IMR-90 (cell line): ENCODE measurements around the gene DGKZ. TPM values are rescaled to one million over a fixed set of nuclear protein-coding genes. Genes with fewer than 3 reads are reported as not detected.

Experiments
- ATAC-seq: fragments of 200-7000 bp; cut with Tn5 transposase; 2 replicates; pipeline ENCODE4 v1.9.1; 2020; ENCODE audit warnings: low read depth, mild to moderate bottlenecking, moderate library complexity
- BruUV-seq: library from RNA; stranded (reverse); fragments of 400-500 nt; replicated peaks from 2 replicates; lab custom pipeline; 2021; lab: Mats Ljungman, UMichigan
- CTCF ChIA-PET: fragments of 300-600 bp; formaldehyde crosslinking; extraction: SDS; loops from one replicate; lab custom pipeline; 2021; ENCODE audit warnings: antibody characterized with exemption; lab: Yijun Ruan, JAX
- POLR2A ChIA-PET: fragments of 300-600 bp; sonication (Branson Sonifier 250); formaldehyde crosslinking; loops from one replicate; lab custom pipeline; 2022; ENCODE audit warnings: antibody characterized with exemption; ENCODE audit not compliant: unreplicated experiment; lab: Charles Lee
- DNase-seq: peaks from one replicate; pipeline ENCODE4 v3.0.0; 2013
- H2AFZ ChIP-seq: replicated peaks from 2 replicates; pipeline ENCODE3; 2013; ENCODE audit warnings: low read length, mild to moderate bottlenecking; ENCODE audit not compliant: poor library complexity
- H2AK5ac ChIP-seq: 2 replicates; pipeline ENCODE4 v1.6.1; 2013; ENCODE audit warnings: low read depth, low read length, inconsistent platforms
- H2AK9ac ChIP-seq: replicated peaks from 2 replicates; pipeline ENCODE3; 2013; ENCODE audit warnings: mild to moderate bottlenecking, low read depth, low read length, moderate library complexity; ENCODE audit not compliant: poor library complexity
- H2BK120ac ChIP-seq: 2 replicates; pipeline ENCODE4 v1.6.1; 2013; ENCODE audit warnings: low read depth, low read length, inconsistent platforms
- H2BK15ac ChIP-seq: 3 replicates; pipeline ENCODE4 v1.6.1; 2013; ENCODE audit warnings: low read depth, low read length, inconsistent platforms
- H2BK20ac ChIP-seq: 2 replicates; pipeline ENCODE4 v1.6.1; 2013; ENCODE audit warnings: low read depth, mild to moderate bottlenecking, inconsistent platforms, low read length, moderate library complexity
- H2BK5ac ChIP-seq: 2 replicates; pipeline ENCODE4 v1.6.1; 2013; ENCODE audit warnings: mild to moderate bottlenecking, low read depth, low read length, inconsistent platforms; ENCODE audit not compliant: poor library complexity, severe bottlenecking
- H3K14ac ChIP-seq: replicated peaks from 2 replicates; pipeline ENCODE4 v1.6.1; 2013; ENCODE audit warnings: low read depth, low read length, inconsistent platforms
- H3K18ac ChIP-seq: 2 replicates; pipeline ENCODE4 v1.6.1; 2013; ENCODE audit warnings: low read depth, low read length, control low read depth
- H3K23ac ChIP-seq: 2 replicates; pipeline ENCODE4 v1.6.1; 2013; ENCODE audit warnings: low read depth, low read length, inconsistent platforms
- H3K27ac ChIP-seq: 2 replicates; pipeline ENCODE4 v1.5.1; 2013; ENCODE audit warnings: mild to moderate bottlenecking, control low read depth, low read length; ENCODE audit not compliant: insufficient read depth
- H3K27me3 ChIP-seq: 2 replicates; pipeline ENCODE4 v1.6.1; 2013; ENCODE audit warnings: low read length; ENCODE audit not compliant: control insufficient read depth, insufficient read depth
- H3K36me3 ChIP-seq: 2 replicates; pipeline ENCODE4 v1.6.1; 2013; ENCODE audit warnings: low read length, mixed read lengths; ENCODE audit not compliant: control insufficient read depth, insufficient read depth
- H3K4ac ChIP-seq: 2 replicates; pipeline ENCODE4 v1.6.1; 2013; ENCODE audit warnings: low read depth, low read length, inconsistent platforms
- H3K4me1 ChIP-seq: 2 replicates; pipeline ENCODE4 v1.6.1; 2013; ENCODE audit warnings: low read length, mixed read lengths; ENCODE audit not compliant: control insufficient read depth, insufficient read depth
- H3K4me2 ChIP-seq: 2 replicates; pipeline ENCODE4 v1.6.1; 2013; ENCODE audit warnings: low read depth, mild to moderate bottlenecking, control low read depth, low read length, moderate library complexity
- H3K4me3 ChIP-seq: 2 replicates; pipeline ENCODE4 v1.5.1; 2013; ENCODE audit warnings: low read depth, mild to moderate bottlenecking, control low read depth, low read length, moderate library complexity; ENCODE audit not compliant: insufficient read depth
- H3K56ac ChIP-seq: 2 replicates; pipeline ENCODE4 v1.6.1; 2013; ENCODE audit warnings: low read length, inconsistent platforms; ENCODE audit not compliant: insufficient read depth; ENCODE audit errors: extremely low read depth
- H3K79me1 ChIP-seq, 2 experiments: 2 replicates each; pipeline ENCODE4 v1.6.1; 2013; ENCODE audit warnings: low read length in 2 of 2, inconsistent platforms in 1 of 2, low read depth in 1 of 2
- H3K9ac ChIP-seq: 2 replicates; pipeline ENCODE4 v1.6.1; 2013; ENCODE audit warnings: low read depth, low read length, control low read depth
- H3K9me1 ChIP-seq: 2 replicates; pipeline ENCODE4 v1.6.1; 2013; ENCODE audit warnings: low read length, inconsistent platforms; ENCODE audit not compliant: insufficient read depth
- H3K9me3 ChIP-seq: 2 replicates; pipeline ENCODE4 v1.6.1; 2013; ENCODE audit warnings: low read length; ENCODE audit not compliant: control insufficient read depth, insufficient read depth
- H4K20me1 ChIP-seq: 2 replicates; pipeline ENCODE4 v1.6.1; 2013; ENCODE audit warnings: low read length, inconsistent platforms; ENCODE audit not compliant: insufficient read depth
- H4K5ac ChIP-seq: 2 replicates; pipeline ENCODE4 v1.6.1; 2013; ENCODE audit warnings: mild to moderate bottlenecking, low read depth, low read length, control low read depth
- H4K8ac ChIP-seq, 2 experiments: 2 replicates each; pipeline ENCODE4 v1.6.1; 2013; ENCODE audit warnings: low read depth in 2 of 2, low read length in 2 of 2, control low read depth in 1 of 2, inconsistent platforms in 1 of 2
- H4K91ac ChIP-seq: 2 replicates; pipeline ENCODE4 v1.6.1; 2013; ENCODE audit warnings: low read depth, low read length, inconsistent platforms; ENCODE audit not compliant: insufficient read depth
- BHLHE40 ChIP-seq: fragments of 150-350 bp; IDR thresholded peaks from 2 replicates; pipeline ENCODE4 v1.6.1; 2016; ENCODE audit warnings: mild to moderate bottlenecking, low read depth, low read length
- CEBPB ChIP-seq: IDR thresholded peaks from 2 replicates; pipeline ENCODE4 v1.6.1; 2012; ENCODE audit warnings: low read depth, low read length, improper control_type of control experiment
- CHD1 ChIP-seq: IDR thresholded peaks from 2 replicates; pipeline ENCODE4 v1.6.1; 2012; ENCODE audit warnings: low read depth, low read length, improper control_type of control experiment
- FOS ChIP-seq: fragments of 150-350 bp; IDR thresholded peaks from 2 replicates; pipeline ENCODE4 v1.6.1; 2016; ENCODE audit warnings: low read depth, low read length
- MAFK ChIP-seq: IDR thresholded peaks from 2 replicates; pipeline ENCODE4 v1.6.1; 2012; ENCODE audit warnings: low read depth, low read length, improper control_type of control experiment
- MAZ ChIP-seq: IDR thresholded peaks from 2 replicates; pipeline ENCODE4 v1.6.1; 2012; ENCODE audit warnings: low read depth, mild to moderate bottlenecking, low read length, improper control_type of control experiment, moderate library complexity, borderline replicate concordance
- POLR2A ChIP-seq: IDR thresholded peaks from 2 replicates; pipeline ENCODE4 v1.6.1; 2012; ENCODE audit warnings: mild to moderate bottlenecking, low read depth, low read length
- WGBS, 2 experiments: methylation state at CpG; one replicate each; pipeline versions ENCODE4 v1.1.5 to v1.1.7; 2013; ENCODE audit warnings: missing lambda C conversion rate in 2 of 2; ENCODE audit not compliant: insufficient read length in 1 of 2; ENCODE audit errors: extremely low coverage in 2 of 2; 5-methylcytosine and 5-hydroxymethylcytosine counted together
- dilution Hi-C: fragments of 300-500 bp; cut with HindIII; formaldehyde crosslinking; loops from one replicate; pipeline ENCODE4 v1.14.3; 2018; ENCODE audit warnings: low sequenced_read_pairs; ENCODE audit not compliant: unreplicated experiment
- in situ Hi-C: fragments of 300-500 bp; cut with MboI; formaldehyde crosslinking; loops from 3 replicates; pipeline ENCODE4 v1.14.3; 2019; ENCODE audit warnings: low sequenced_read_pairs, inconsistent platforms, mixed read lengths
- intact Hi-C: fragments of 100-400 bp; cut with micrococcal nuclease; formaldehyde crosslinking; loops from 2 replicates; pipeline ENCODE4 v1.10.0; 2022
- polyA plus RNA-seq, 3 experiments: library from polyadenylated mRNA; depleted of rRNA; stranded (reverse); fragments of >200 nt; gene quantifications; 2 replicates each; pipeline ENCODE4 v1.2.3, GENCODE V29; 2012; ENCODE audit warnings: low replicate concordance in 1 of 3
- total RNA-seq: library from RNA; depleted of rRNA; stranded (reverse); fragments of >200 nt; gene quantifications from 2 replicates; pipeline ENCODE4 v1.2.3, GENCODE V29; 2012
- TF ChIP-seq, protein P1 (sequence below): fragments of 150-350 bp; IDR thresholded peaks from 2 replicates; pipeline ENCODE4 v1.6.1; 2017; ENCODE audit warnings: mild to moderate bottlenecking, antibody characterized with exemption, low read length, low read depth

Gene DGKZ
- total and polyA plus RNA-seq, 2 of the 4 experiments (the other 2 are of a cell fraction): 46.8 to 62.0 TPM

DNA sequence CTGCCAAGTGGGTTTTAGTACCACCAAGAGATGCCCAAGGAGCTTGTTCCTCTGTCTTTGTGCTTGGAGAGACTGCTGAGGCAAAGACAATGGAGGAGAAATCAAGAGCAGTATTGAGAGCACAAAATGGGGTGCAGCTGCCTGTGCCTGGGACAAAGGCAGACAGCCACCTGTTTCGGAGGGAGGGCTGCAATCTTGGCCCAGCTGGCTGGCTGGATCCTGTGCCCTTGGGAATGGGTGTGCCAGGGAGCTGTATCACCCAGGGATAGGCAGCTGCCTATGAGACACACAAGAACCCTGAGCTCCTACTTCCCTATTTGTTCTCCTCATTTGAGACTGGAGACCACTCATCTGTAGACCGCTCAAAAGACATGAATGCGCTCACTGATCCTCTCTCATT, 67.6 kb downstream of the DGKZ start:
- no peak overlapping the region for H3K27ac ChIP-seq
- no peak for ATAC-seq
- CTCF ChIA-PET: no interaction called here

More for the DNA sequence above, 67.6 kb downstream of the DGKZ start:
- no peak overlapping the region for H4K8ac ChIP-seq
- no peak for TF ChIP-seq MAZ
- TF ChIP-seq MAFK: no peak
- TF ChIP-seq CHD1: no peak
- TF ChIP-seq, protein P1, sequence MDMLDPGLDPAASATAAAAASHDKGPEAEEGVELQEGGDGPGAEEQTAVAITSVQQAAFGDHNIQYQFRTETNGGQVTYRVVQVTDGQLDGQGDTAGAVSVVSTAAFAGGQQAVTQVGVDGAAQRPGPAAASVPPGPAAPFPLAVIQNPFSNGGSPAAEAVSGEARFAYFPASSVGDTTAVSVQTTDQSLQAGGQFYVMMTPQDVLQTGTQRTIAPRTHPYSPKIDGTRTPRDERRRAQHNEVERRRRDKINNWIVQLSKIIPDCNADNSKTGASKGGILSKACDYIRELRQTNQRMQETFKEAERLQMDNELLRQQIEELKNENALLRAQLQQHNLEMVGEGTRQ: no peak
- TF ChIP-seq POLR2A: no peak
- no peak for TF ChIP-seq CEBPB
- no peak for TF ChIP-seq FOS
- no peak for TF ChIP-seq BHLHE40
- no peak overlapping the region for H2AFZ ChIP-seq
- no peak overlapping the region for H4K5ac ChIP-seq
- H3K79me1 ChIP-seq: peaks cover 0 to 6% of the 10 kb centered on the region in 2 experiments; a peak in 2 of 4 replicates
- H3K14ac ChIP-seq: no peak overlapping the region
- peak overlapping the region; percentile 7 for H2AK9ac ChIP-seq
- H3K23ac ChIP-seq: no peak overlapping the region
- H2BK5ac ChIP-seq: no peak overlapping the region
- H2BK120ac ChIP-seq: no peak overlapping the region
- no peaks in the 10 kb centered on the region for H3K4me1 ChIP-seq
- in situ Hi-C loops: no loop called here
- no peak overlapping the region for H3K4me2 ChIP-seq
- no peak overlapping the region for H3K4ac ChIP-seq
- no peak overlapping the region for H4K91ac ChIP-seq
- H3K4me3 ChIP-seq: no peak overlapping the region
- dilution Hi-C loops: no loop called here
- peaks cover 26% of the 10 kb centered on the region for H3K36me3 ChIP-seq
- peaks cover 17% of the 10 kb centered on the region for H3K9me1 ChIP-seq
- H3K27me3 ChIP-seq: no peaks in the 10 kb centered on the region
- no peak overlapping the region for H3K9ac ChIP-seq
- H4K20me1 ChIP-seq: no peaks in the 10 kb centered on the region
- no peak overlapping the region for H3K56ac ChIP-seq
- no TSS peak for BruUV-seq
- POLR2A ChIA-PET: no interaction called here
- WGBS, 2 experiments: 100% methylated on average over 1 of the region's 3 CpGs; no CpG with 5 or more reads in 1 of the 2 experiments
- no peak overlapping the region for H2BK20ac ChIP-seq
- H2AK5ac ChIP-seq: no peak overlapping the region
- H3K18ac ChIP-seq: no peak overlapping the region
- H2BK15ac ChIP-seq: no peak overlapping the region
- no peaks in the 10 kb centered on the region for H3K9me3 ChIP-seq
- DNase-seq: no peak
- intact Hi-C loops: no loop called here
